HG02759 (cell line): ENCODE data around the gene AGXT2.
"Not testable (repeated sequence)": the region's sequence is repeated elsewhere in the genome, so short reads cannot be mapped to it uniquely, and the experiment has no call there.

Experiments used
- ATAC-seq: cut with Tn5 transposase; IDR thresholded peaks from one replicate; pipeline ENCODE4 v1.9.1; 2021; ENCODE audit warnings: mild to moderate bottlenecking, moderate library complexity; ENCODE audit not compliant: unreplicated experiment

Gene AGXT2

DNA sequence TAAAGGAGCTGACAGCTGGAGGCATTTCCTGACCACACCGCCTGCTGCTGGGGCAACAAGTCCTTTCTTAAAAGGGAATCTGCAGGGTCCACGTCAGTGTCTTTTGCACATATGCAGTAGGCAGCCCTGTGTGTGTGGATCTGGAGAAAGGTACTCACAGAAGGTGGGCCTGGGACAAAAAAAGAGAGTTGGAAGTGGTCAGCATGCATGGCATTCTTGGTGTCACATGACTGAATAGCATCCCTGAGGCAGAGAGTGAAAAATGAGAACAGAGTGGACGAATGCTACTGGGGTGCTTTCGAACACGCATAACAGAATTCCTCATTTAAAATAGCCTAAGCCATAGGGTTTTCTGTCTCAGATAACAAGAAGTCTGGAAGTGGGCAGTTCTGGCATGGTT lies 71.4 kb downstream of the AGXT2 start:
- no peak for ATAC-seq

DNA sequence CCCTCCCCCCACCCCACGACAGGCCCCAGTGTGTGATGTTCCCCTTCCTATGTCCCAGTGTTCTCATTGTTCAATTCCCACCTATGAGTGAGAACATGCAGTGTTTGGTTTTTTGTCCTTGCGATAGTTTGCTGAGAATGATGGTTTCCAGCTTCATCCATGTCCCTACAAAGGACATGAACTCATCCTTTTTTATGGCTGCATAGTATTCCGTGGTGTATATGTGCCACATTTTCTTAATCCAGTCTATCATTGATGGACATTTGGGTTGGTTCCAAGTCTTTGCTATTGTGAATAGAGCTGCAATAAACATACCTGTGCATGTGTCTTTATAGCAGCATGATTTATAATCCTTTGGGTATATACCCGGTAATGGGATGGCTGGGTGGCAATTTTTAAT lies 76.1 kb downstream of the AGXT2 start:
- not testable (repeated sequence) for ATAC-seq

DNA sequence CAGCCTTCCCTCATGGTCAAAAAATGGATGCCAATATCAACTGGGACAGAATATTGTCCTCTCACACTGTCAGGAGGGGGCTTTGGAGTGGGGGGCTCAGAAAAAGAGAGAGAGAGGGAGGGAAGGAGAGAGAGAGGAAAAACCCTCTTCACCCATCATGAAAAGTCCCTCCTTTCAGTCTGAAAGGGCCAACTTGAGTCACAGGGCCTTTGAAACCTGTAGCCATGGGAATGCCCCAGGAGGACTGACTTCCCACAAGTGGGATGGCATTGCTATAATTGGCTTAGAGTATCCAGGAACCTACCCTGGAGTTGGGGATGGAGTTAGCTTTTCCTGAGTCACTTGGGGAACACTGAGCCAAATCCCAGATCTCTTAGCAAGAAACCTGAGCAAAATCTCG lies 77.2 kb downstream of the AGXT2 start:
- ATAC-seq: no peak

DNA sequence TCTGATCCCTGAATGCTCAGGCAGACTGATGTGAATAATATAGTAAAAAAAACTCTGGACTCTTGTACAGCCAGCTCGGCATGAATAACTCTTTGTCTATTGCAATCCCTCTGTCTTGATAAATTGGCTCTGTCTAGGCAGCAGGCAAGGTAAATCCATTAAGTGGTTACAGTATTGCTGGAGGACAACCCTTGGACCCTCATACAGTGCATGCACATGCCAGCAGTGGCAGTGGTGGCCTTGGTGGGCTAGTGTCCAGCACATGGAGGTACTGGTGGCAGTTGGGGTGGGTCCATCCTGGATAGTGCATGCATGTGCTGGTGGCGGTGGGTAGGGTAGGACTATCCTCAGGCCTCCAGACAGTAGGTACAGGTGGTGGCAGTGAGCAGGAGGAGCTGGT lies 79.5 kb downstream of the AGXT2 start:
- ATAC-seq: no peak

DNA sequence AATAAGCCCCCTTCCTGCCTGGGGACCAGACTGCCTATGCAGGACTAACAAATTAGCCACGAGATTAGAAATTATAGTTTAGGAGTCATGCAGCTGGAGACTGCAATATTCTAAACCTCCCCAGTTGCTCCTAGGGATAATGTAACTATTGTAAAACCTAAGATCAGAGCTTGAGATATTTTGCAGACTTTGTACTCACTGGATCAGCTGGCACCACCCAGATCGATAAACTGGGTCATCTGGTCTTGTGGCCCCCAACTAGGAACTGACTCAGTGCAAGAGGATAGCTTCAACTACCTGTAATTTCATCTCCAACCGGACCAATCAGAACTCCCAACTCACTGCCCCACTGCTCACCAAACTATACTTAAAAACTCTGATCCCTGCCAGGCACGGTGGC lies 80.2 kb downstream of the AGXT2 start:
- ATAC-seq: no peak

DNA sequence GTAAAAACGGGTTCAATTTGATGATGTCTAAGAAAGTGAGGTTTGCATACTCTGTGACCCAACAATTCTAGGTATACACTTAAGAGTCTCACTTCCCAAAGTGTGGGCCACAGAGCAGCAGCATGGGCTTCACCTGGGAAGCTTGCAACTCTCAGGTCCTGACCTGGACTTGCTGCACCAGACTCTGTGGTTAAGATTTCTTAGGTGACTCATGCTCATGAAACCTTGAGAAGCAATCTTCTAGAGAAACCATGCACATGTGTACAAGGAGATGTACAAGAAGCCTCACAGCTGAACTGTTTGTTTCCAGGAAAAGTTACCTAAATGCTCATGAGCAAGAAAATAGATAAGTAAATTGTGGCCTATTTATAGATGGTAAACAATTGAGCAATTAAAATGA lies 88.4 kb downstream of the AGXT2 start:
- peak; percentile 96 for ATAC-seq

DNA sequence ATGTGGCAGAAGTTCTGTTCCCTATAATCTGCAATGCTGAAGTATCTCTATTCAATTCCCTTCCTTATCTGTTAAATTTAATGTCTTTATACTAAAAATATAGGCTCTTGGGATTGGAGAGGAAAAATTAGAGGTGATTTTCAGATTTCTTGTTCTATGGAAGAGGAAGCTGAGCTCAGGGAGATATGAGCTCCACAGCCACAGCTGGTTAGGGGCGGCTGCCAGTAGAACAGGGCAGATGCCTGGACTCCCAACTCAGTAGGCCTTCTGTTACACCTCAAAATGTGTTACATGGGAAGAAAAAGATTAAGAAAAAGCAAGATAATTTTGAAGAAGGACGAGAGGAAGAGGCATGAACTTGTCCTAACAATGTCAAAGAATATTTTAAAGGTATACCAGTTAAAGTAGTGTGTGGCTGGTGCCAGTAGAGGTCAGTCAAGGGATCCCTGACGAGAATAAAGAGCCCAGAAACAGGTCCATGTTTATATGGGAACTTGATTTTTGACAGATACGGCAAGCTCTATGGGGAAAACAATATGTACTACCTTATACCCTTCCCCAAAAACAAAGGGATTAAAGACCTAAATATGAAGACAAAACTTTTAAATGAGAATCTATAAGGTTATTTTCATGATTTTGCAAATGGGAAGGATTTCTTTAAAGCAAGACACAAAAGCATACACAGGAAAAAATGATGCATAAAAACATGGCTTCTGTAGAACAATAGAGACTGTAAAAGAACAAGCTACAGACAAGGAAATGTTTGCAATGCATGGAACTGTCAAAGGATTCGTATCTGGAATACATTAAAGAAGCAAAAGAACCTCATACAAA lies 89.7 kb downstream of the AGXT2 start:
- ATAC-seq: no peak

DNA sequence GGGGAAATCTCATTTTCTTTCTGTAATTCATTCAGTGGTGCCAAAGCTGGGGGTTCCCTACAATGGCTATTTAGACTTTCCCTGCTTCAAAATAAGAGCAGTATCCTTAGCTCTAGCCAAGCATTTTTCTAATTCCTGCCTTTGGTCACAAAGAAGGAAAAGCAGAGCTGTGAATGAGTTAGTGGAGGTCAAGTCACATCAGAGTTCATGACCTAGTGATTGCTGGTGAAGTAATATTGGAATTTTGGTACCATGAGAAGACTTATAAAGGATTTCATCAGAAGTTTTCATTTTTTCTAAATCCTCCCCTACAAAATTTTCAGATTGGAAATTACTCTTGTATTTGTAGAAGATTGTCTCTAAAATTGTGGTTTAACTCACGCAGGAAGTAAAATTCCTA lies 90.4 kb downstream of the AGXT2 start:
- no peak for ATAC-seq
